ENCODE results near the gene KANK4.
"Not testable (repeated sequence)": the region's sequence is repeated elsewhere in the genome, so short reads cannot be mapped to it uniquely, and the experiment has no call there.

Gene KANK4

GRCh38 chr1:62271948-62272728, 47.1 kb downstream of the KANK4 start:
- DNase-seq (ENCODE audit: low spot score) = no peak

GRCh38 chr1:62271134-62271533, 48.1 kb downstream of the KANK4 start:
- DNase-seq (ENCODE audit: low spot score) = no peak

- DNase-seq (ENCODE audit: low spot score) = no peak
Observed at GRCh38 chr1:62269851-62270495, 49.3 kb downstream of the KANK4 start.

- no peak for DNase-seq (ENCODE audit: low spot score)
Observed at GRCh38 chr1:62269439-62269838, 49.8 kb downstream of the KANK4 start.

GRCh38 chr1:62268315-62268714, 50.9 kb downstream of the KANK4 start:
- no peak for DNase-seq (ENCODE audit: low spot score)

GRCh38 chr1:62265956-62266935, 53.0 kb downstream of the KANK4 start:
- no peak for DNase-seq (ENCODE audit: low spot score)

- no peak for DNase-seq (ENCODE audit: low spot score)
Observed at GRCh38 chr1:62263814-62264353, 55.4 kb downstream of the KANK4 start.

- no peak for DNase-seq (ENCODE audit: low spot score)
Observed at GRCh38 chr1:62263006-62263813, 56.0 kb downstream of the KANK4 start.

GRCh38 chr1:62260688-62261087, 58.5 kb downstream of the KANK4 start:
- DNase-seq (ENCODE audit: low spot score) = no peak

- DNase-seq (ENCODE audit: low spot score) = no peak
Observed at GRCh38 chr1:62259551-62259950, 59.7 kb downstream of the KANK4 start.

GRCh38 chr1:62250126-62250726, 69.0 kb downstream of the KANK4 start:
- no peak for DNase-seq (ENCODE audit: low spot score)

- DNase-seq (ENCODE audit: low spot score) = no peak
Observed at GRCh38 chr1:62247391-62248168, 71.7 kb downstream of the KANK4 start.

GRCh38 chr1:62245201-62245600, 74.0 kb downstream of the KANK4 start:
- no peak for DNase-seq (ENCODE audit: low spot score)

GRCh38 chr1:62244380-62244779, 74.9 kb downstream of the KANK4 start:
- not testable (repeated sequence) for DNase-seq (ENCODE audit: low spot score)

GRCh38 chr1:62241371-62242131, 77.7 kb downstream of the KANK4 start:
- no peak for DNase-seq (ENCODE audit: low spot score)

GRCh38 chr1:62240651-62241370, 78.4 kb downstream of the KANK4 start:
- DNase-seq (ENCODE audit: low spot score) = no peak

- DNase-seq (ENCODE audit: low spot score) = not testable (repeated sequence)
Observed at GRCh38 chr1:62239652-62240403, 79.4 kb downstream of the KANK4 start.

- no peak for DNase-seq (ENCODE audit: low spot score)
Observed at GRCh38 chr1:62238507-62238906, 80.7 kb downstream of the KANK4 start.
